ES-I3 (cell line): ENCODE data around the gene OR7G1.
A peak's percentile ranks its signal among the peaks of the same experiment; 100 is the strongest.
"Not testable (repeated sequence)": the region's sequence is repeated elsewhere in the genome, so short reads cannot be mapped to it uniquely, and the experiment has no call there.

Experiments
- H3K36me3 ChIP-seq: 2 replicates; pipeline ENCODE4 v1.6.1; 2013; ENCODE audit warnings: mild to moderate bottlenecking, low read length, control low read depth, moderate library complexity; ENCODE audit not compliant: insufficient read depth
- H3K4me1 ChIP-seq: 2 replicates; pipeline ENCODE4 v1.6.1; 2013; ENCODE audit warnings: mild to moderate bottlenecking, control low read depth, low read length; ENCODE audit not compliant: insufficient read depth
- H3K9ac ChIP-seq: 2 replicates; pipeline ENCODE4 v1.6.1; 2013; ENCODE audit warnings: low read depth, mild to moderate bottlenecking, low read length, moderate library complexity
- H3K9me3 ChIP-seq: 2 replicates; pipeline ENCODE4 v1.6.1; 2013; ENCODE audit warnings: mild to moderate bottlenecking, low read length, moderate library complexity; ENCODE audit not compliant: control insufficient read depth, insufficient read depth

OR7G1 gene

DNA sequence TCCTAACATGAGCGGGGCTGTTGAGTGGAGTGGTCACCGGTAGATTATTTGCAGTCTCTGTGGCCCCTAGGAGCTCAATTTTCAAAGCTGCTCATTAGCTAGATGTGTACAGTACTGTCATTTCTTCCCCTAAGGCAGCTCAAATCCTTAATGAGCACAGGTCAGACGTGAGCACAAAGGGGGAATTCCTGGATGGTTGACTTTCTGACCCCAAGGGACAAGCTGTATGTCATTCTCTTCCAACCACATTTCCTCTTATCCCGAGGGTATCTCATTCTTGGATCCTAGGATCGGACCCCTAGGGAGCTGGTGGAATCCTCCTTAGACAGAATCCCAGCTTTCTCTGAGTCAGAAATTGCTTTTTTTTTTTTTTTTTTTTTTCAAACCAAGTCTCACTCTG, 16.9 kb upstream of the OR7G1 start:
- no peaks in the 10 kb centered on the region for H3K36me3 ChIP-seq
- no peaks in the 10 kb centered on the region for H3K4me1 ChIP-seq
- no peaks in the 10 kb centered on the region for H3K9me3 ChIP-seq
- H3K9ac ChIP-seq = no peak overlapping the region

DNA sequence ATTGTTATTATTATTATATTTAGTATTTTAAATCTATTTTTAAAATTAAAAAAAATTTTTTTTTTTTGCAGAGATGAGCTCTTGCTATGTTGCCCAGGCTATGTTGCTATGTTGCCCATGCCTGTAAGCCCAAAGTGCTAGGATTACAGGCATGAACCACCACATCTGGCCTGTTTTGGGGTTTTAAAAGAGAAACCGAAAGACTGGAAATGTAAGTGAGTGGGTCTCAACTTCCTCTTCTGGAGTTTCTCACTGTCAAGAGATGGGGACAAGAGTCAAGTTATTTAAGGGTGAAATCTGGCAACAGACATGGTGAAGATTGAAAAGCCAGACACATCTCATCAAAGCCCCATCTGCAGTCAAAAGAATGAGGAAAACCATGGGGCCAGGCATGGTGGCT, 15.4 kb upstream of the OR7G1 start:
- Histone ChIP-seq H3K9ac (no peak overlapping the region), H3K9me3 (no peaks in the 10 kb centered on the region), H3K4me1 (no peaks in the 10 kb centered on the region), H3K36me3 (no peaks in the 10 kb centered on the region)

DNA sequence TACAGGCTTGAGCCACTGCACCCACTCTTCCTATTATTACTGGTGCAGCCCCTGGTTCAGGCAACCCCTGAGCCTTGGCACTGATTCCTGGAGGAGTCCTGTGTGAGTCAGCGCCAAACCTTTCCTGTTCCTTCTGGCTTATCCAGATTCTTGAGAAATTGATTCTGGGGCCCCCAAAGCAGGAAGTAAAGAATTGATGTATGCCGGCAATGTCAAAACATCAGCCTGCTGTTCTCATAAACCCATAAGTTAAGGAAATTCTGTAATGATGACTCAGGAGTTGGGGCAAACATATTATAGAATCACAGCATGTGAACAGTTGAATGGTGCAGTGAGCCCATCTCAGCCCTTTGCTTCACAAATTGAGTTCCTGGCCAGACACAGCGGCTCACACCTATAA, 12.6 kb upstream of the OR7G1 start:
- no peaks in the 10 kb centered on the region for H3K4me1 ChIP-seq
- H3K36me3 ChIP-seq = no peaks in the 10 kb centered on the region
- no peaks in the 10 kb centered on the region for H3K9me3 ChIP-seq
- H3K9ac ChIP-seq = no peak overlapping the region

DNA sequence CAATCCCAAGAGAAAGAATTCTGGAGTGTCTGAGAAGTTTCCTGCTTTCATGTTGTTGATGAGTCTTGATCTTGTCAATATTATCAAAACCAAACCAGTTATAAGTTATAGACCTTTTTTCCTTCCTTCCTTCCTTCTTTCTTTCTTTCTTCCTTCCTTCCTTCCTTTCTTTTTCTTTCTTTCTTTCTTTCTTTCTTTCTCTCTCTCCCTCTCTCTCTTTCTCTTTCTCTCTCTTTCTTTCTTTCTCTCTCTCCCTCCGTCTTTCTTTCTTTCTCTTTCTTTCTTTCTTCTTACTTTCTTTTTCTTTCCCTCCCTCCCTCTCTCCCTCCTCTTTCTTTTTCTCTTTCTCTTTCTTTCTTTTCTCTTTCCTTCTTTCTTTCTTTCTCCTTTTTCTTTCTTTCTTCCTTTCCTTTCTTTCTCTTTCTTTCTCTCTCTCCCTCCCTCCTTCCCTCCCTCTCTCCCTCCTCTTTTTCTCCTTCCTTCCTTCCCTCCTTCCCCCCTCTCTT, 11.4 kb upstream of the OR7G1 start, which contains the start of gene OR7G3:
Gene OR7G3 (minus strand): TSS at position 51 of the 506 bp plus-strand sequence. CDS start 0 bp downstream, at position 51.
- H3K4me1 ChIP-seq = no peaks in the 10 kb centered on the region
- H3K36me3 ChIP-seq = no peaks in the 10 kb centered on the region
- H3K9ac ChIP-seq = no peak within 1 kb of the TSS
- no peaks in the 10 kb centered on the region for H3K9me3 ChIP-seq

DNA sequence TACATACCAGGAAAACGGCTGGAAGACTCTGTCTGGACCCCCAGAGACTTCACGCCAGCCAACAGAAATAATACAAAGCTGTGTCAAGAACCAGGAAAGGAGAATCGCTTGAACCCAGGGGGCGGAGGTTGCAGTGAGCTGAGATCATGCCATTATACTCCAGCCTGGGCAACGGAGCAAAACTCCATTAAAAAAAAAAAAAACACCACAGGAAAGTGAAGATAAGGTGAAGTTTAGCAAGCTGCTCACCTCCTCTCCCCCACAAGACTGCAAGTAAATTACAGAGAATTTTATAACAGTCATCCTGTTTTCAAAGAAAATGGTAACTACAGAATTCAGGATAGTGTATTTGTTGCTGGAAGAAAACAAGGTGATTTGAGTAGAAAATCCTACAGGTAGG, 984 bp upstream of the OR7G1 start:
- no peaks in the 10 kb centered on the region for H3K36me3 ChIP-seq
- H3K9me3 ChIP-seq = no peaks in the 10 kb centered on the region
- no peak overlapping the region; the same call in 1 of the 2 replicates for H3K9ac ChIP-seq
- no peaks in the 10 kb centered on the region for H3K4me1 ChIP-seq

DNA sequence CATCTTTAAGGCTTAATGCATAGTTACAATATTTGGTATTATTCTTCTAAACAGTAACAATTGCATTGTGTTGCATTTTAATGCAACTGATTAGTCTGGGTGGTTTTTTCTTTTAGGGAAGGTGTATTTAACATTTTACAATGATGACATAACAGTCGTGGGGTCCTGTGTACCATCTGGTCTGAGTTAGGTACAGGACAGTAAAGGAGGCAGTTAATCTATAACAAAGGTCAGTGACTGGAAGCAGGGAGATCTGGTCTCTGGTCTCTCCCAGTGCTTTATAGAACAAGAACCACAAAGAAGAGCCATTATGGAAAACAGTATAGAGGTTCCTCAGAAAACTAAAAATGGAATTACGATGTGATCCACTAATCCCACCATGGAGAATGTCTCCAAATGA, 5.6 kb downstream of the OR7G1 start:
- Histone ChIP-seq H3K9ac (no peak overlapping the region), H3K36me3 (no peaks in the 10 kb centered on the region), H3K4me1 (no peaks in the 10 kb centered on the region), H3K9me3 (no peaks in the 10 kb centered on the region)

DNA sequence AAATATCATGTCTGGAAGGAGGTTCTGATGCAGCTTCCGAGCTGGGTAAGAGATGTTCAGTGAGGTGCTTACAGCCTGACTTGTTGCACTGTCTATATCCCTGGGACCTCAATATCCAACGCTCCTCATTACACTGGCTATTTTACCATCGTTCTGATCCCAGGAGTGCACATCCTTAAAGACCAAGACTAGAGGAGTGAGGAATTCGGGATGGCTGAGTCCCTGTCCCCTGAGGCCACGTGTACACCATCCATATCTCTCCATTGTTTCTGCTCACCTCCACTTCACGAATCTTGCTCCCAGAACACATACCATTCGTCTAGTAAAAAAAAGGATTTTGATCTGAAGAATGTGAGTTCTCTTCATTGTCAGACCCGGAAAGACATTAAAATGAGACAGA, 8.2 kb downstream of the OR7G1 start, which contains the start of gene OR7G2:
Gene OR7G2 (minus strand): TSS at position 101 of the 400 bp plus-strand sequence. CDS start 4,232 bp downstream, outside the sequence.
- Histone ChIP-seq H3K9me3 (no peaks in the 10 kb centered on the region), H3K36me3 (no peaks in the 10 kb centered on the region), H3K4me1 (no peaks in the 10 kb centered on the region), H3K9ac (no peak within 1 kb of the TSS)

DNA sequence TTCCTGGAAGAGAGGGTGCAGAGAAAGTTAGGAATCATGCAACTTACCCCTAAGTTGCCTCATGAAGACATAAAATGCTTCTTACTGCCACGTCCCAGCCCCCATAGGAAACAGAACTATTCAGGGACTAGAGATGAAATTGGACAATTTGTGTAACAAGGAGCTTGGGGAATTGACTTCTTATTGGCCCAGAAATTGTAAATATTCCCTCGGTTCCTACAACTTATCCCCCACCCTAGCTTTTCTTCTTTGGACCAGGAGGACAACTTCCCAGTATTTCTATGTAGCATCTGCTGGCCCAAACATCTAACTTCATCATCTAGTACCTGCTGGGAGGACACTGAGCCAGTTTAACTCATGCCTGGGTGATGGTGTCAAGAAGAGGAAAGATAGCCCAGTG, 28.8 kb downstream of the OR7G1 start, which contains the start of gene OR1M1:
Gene OR1M1 (plus strand): TSS at position 301 of the 400 bp plus-strand sequence. CDS start 6,184 bp downstream, outside the sequence.
- no peaks in the 10 kb centered on the region for H3K36me3 ChIP-seq
- no peak within 1 kb of the TSS for H3K9ac ChIP-seq
- no peaks in the 10 kb centered on the region for H3K4me1 ChIP-seq
- no peaks in the 10 kb centered on the region for H3K9me3 ChIP-seq

DNA sequence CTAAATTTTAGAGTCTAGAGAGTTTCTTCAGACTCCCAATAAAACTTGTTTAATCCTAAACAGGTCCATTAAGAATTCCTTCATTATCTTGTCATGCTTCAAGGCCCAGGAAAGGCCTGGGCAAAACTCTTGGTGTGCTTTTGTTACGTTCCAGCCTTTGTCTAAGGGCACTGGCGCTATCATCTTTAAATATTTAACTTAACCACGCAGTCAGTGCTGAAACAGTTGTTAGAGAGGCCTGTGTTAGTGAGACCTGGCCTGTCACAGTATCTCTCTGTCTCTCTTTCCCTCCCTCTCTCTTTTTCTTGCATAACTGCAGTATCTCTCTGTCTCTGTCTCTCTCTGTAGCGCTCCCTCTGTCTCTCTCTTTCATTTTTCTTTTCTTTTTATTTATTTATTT, 36.9 kb downstream of the OR7G1 start:
- H3K36me3 ChIP-seq = no peaks in the 10 kb centered on the region
- H3K9me3 ChIP-seq = no peaks in the 10 kb centered on the region
- no peak overlapping the region for H3K9ac ChIP-seq
- peaks cover 27% of the 10 kb centered on the region for H3K4me1 ChIP-seq

DNA sequence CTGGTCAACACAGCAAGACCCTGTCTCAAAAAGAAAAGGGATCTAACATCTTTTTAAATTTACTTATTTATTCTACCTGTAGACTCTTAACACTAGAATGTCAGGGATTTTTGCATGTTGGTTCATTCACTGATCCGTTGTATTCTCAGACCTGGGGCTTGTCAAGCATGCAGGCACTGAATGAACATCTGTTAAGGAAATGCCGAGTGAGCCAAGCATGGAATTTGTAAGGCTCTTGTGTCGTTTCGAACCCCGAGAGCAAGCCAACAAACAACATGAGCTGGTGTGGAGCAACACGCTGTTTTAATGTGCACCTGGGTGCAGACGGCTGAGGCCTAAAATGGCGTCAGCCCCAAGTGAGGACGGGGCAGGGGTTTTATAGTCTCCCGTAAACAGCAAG, 38.7 kb downstream of the OR7G1 start:
- no peaks in the 10 kb centered on the region for H3K9me3 ChIP-seq
- no peak overlapping the region for H3K9ac ChIP-seq
- no peaks in the 10 kb centered on the region for H3K36me3 ChIP-seq
- H3K4me1 ChIP-seq = peaks cover 27% of the 10 kb centered on the region

DNA sequence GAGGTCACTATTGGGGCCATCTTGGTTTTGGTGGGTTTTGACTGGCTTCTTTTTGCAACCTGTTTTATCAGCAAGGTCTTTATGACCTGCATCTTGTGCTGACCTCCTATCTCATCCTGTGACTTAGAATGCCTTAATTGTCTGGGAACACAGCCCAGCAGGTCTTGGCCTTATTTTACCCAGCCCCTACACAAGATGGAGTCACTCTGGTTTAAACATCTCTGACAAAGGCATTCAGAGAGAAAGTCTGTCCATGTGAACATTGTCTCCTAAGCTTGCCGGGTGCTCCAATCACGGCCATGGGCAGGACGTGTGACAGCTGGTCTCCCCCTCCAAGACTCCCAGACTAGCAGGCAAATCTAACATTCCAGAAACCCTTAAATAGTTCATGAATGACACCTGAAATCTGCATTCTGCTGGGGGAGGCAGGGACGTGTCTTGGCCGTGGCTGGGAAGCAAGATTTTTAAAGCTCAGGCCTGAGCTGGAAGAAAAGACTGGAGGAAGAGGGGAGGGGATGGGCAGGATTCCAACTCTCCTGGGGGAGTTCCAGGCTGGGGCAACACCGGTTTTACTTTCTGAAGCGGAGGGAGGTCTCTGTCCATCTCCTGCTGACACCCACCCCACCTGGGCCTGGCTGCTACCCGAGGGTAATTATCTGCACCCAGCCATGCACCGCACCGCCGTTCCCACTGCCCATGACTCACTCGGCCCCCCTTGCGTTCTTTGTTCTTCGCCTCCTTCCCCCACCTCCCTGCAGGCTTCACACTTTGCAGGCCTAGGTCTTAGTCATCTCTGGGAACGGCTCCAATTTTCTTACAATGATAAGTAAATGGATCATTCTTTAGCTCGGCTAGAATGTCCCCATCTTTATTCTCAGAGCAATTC, 40.3 kb downstream of the OR7G1 start:
- peak overlapping the region; percentile 9; the same call in 1 of the 2 replicates for H3K9ac ChIP-seq
- no peaks in the 10 kb centered on the region for H3K36me3 ChIP-seq
- H3K4me1 ChIP-seq = peaks cover 27% of the 10 kb centered on the region
- H3K9me3 ChIP-seq = no peaks in the 10 kb centered on the region

DNA sequence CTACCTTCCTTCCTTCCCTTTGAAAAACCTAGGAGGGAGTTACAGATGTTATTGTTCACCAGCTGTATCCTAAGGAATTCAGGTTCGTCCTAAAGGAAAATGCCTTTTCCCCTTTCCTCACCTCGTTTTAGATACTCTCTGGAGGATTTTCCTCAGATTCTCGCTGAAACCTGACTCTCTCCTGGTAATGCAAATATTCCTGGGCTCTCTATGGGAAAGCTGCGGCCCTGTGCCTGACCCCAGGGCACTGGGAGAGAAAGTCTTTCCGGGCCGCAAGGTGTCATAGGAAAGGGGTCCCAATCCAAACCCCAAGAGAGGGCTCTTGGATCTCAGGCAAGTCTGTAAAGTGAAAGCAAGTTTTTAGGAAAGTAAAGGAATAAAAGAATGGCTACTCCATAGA, 41.8 kb downstream of the OR7G1 start:
- H3K9ac ChIP-seq = no peak overlapping the region; the same call in 1 of the 2 replicates
- no peaks in the 10 kb centered on the region for H3K36me3 ChIP-seq
- H3K4me1 ChIP-seq = peaks cover 33% of the 10 kb centered on the region
- no peaks in the 10 kb centered on the region for H3K9me3 ChIP-seq

DNA sequence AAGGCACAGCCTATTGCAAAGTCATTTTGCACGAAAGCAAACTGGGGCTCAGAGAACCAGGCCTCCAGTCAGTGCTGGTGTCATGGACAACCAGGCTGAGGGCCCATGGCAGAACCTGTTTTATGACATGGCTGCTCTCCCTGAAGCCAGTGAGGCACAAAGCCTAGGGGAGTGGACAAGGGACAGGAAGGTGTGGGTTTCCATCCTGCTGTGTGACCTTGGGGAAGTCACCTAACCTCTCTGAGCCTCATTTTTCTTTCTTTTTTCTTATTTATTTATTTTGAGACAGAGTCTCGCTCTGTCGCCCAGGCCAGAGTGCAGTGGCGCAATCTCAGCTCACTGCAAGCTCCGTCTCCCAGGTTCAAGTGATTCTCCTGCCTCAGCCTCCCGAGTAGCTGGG, 43.8 kb downstream of the OR7G1 start:
- not testable (repeated sequence) for H3K36me3 ChIP-seq, H3K9me3 ChIP-seq
- peaks cover 28% of the 10 kb centered on the region for H3K4me1 ChIP-seq

DNA sequence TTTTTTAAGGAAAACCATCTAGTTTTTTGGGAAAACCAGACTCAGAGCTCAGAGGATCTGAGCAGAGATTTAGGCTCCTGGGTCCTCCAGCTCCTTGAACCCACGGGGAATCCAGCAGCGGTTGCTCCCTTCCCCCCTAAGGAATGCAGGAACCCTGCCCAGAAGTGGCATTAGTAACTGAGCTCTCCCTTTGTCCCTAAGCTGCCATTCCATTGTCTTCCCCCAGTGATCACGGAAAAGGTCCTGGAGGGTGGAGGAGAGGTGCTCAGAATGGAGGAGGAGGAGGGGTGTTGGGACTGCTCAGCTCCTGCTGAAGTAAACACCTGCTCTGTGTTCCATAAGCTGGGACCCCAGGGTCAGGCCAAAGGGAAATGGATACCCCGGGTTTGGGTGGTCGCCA, 45.5 kb downstream of the OR7G1 start:
- H3K9ac ChIP-seq = 0 out of 2 replicates have a peak overlapping the region, but pooled peaks have one; percentile 24
- peaks cover 15% of the 10 kb centered on the region for H3K4me1 ChIP-seq
- H3K36me3 ChIP-seq = no peaks in the 10 kb centered on the region
- no peaks in the 10 kb centered on the region for H3K9me3 ChIP-seq

More for the DNA sequence above, 43.8 kb downstream of the OR7G1 start:
- not testable (repeated sequence) for H3K9ac ChIP-seq
